HL-60/S4 treated with phorbol 12-myristate 13-acetate at 8.2 ng/mL for 4 days and 3 days (cell line): ENCODE measurements around the gene BHLHA15.
"Not testable (repeated sequence)": the region's sequence is repeated elsewhere in the genome, so short reads cannot be mapped to it uniquely, and the experiment has no call there.

Experiments used
- in situ Hi-C: fragments of 300-500 bp; cut with MboI; formaldehyde crosslinking; loops from 2 replicates; pipeline ENCODE4 v1.15.0; 2022; ENCODE audit warnings: low sequenced_read_pairs

BHLHA15 gene

DNA sequence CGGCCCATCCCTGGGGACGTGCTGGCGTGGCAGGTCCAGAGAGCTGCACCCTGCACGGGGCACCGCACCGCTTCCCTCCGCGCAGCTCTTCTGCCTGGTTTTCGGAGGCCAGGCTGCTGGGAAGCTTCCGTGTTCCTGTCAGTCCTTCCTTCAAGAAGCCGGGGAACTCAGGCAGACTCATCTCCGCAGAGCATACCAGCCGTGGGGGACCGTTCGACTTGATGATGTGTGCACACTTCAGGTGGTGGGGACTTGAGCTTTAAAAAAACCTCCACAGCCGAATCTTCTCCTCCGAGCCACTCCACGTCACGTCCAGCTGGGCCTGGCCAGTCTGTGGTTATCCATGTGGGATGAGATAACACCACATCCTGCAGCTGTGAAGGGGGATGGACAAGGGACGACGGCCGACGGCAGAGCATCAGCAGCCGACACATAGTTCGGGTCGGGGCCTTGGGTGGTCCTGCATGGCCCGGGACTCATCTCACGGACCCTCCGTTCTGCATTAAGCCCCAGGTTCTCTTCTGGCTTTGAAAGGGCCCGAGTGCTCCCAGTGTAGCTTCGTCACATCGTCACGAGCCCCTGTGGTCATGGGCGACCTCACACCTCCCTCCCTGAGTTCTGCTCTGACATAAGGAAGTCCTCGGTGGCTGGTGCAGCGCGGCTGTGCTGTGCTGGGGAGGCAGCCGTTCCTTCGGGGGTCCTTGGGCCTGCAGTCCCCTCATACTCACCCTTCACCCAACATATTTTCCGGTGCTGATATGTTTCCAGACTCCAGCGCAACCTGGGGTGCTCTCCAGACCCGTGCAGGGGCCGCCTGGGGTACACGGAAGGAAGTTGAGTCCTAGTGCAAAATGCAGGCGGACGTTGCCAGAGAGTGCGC, 4.5 kb upstream of the BHLHA15 start:
- in situ Hi-C loops: no loop called here

DNA sequence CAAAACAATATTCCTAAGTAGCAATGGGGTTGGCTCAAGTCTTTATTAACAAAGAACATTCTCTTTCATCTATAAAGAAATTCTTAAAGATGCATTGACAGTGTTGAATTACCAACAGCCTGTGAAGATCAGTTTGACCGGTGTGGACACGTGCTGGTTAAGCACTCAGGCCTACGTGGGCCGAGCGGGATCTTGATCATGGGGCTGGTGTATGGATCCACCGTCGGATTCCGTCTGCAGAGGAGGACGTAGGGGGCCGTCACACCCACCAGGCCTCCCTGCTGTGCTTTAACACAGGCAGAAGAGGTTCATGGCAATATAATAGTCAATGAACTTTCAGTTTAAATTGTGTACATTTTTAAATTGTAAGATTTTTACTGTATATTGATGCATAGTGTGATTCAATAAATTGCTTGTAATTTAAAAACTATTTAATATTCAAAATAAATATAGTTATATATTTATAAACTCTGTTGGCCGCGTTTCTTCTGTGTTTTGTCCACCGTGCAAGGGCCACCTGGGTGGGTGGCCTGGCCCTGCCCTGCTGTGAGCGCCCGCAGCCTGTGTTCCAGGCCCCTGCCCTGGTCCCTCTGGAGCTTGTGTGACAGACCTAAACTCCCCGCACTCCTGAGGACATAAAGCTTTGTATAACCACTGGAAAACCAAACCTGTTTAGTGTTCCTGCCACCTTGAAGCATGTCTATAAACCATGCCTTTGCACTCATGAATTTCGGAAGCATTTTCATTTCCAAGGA, 1.9 kb upstream of the BHLHA15 start:
- in situ Hi-C loops: no loop called here

DNA sequence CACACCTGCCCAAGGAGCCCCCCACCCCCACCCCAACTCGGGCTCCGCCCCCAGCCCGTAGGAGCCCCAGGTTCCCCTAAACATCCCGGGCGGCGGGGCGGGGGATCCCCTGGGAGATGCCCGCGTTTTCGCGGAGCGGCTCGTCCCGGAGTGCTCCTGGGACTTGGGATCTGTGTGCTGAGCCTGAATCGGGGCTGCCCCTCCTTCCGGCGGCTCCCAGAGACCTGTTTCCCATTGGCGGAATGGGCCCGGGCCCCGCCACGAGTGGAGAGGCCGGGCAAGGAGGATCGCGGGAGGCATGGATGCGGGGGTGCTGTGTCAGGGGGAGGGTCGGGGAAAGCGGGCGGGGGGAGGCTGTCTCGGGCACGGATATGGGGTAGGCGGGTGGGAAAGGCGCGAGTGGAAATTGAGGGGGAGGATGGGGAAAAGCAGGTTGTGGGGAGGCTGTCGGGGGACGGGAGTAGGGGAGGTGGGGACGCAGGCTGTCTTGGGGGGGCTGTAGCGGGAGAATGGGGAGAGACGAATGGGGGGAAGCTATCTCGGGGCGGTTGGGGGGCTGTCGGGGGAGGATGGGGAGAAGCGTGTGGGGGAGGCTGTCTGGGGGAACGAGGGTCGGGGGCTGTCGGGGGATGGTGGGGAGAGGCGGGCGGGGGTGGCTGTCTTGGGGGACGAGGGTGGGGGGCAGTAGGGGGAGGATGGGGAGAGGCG, 572 bp upstream of the BHLHA15 start:
- in situ Hi-C loops: no loop called here

DNA sequence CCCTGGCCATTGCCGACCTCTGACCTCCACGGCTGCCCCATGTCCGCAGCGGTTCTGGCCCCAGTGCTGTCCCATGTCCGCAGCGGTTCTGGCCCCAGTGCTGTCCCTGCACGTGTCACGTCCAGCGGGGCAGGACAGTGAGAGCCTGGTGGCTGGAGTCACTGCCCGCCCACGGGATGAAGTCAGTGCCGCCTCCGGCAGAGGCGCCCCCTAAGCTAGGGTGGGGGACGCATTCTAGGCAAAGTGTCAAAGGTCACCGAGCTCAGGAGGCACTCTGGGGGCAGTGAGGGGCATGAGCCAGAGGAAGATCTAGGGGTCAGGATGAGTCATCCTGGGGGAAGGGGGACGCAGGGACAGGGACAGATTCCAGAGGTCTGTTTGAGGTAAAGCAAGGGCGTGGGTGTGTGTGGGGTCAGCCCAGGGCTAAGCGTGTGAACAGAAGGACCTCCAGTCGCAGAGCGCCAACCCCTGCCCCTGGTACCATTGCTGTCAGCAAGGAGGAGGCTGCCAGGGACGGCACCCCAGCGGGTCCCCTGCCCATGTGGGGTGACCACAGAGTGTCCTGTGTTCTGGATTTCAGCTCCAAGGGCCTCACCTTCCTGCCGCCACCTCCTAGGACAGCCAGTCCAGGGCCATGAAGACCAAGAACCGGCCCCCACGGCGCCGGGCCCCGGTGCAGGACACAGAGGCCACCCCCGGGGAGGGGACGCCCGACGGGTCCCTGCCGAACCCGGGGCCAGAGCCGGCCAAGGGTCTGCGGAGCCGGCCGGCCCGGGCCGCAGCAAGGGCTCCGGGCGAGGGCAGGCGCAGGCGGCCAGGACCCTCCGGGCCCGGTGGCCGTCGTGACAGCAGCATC, 665 bp downstream of the BHLHA15 start:
- in situ Hi-C loops: no loop called here

DNA sequence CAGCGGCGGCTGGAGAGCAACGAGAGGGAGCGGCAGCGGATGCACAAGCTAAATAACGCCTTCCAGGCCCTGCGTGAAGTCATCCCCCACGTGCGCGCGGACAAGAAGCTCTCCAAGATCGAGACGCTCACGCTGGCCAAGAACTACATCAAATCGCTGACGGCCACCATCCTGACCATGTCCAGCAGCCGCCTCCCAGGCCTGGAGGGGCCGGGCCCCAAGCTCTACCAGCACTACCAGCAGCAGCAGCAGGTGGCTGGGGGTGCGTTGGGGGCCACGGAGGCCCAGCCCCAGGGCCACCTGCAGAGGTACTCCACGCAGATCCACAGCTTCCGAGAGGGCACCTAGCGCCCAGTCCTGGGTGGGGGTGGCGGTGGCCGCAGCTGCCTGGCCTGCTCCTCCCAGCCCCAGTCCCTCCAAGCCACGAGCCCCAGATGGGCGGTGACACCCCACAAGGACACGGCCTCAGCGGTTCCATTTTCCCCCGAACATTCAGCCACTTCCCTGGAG, 1.3 kb downstream of the BHLHA15 start:
- in situ Hi-C loops: no loop called here

DNA sequence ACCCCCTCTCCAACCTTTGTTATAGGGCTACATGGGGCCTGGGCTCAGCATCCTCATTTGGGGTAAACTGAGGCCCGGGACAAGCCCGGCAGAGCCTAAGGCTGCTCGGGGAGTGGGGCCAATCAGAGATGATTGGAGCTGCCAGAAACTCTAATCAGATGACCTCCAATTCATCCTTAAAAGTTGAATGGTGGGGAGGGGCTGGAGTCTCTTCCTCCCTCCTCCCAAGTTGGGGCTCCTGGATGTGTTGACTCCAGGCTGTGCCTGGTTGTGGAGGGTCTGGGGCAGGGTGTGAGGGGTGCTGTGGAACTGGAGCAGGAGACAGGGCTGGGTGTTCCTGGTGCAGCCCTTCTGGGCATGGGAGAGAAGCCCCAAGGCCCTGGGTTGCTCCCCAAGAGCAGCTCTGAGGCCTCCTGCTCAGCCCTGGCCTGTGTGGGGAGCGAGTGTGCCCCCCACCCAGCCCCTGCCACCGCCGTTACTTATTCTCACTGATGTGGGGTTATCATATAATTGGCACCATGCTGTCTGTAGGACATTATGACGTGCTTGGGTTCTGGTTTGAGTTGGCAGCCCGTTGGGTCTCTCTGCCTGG, 2.2 kb downstream of the BHLHA15 start:
- in situ Hi-C loops: no loop called here

DNA sequence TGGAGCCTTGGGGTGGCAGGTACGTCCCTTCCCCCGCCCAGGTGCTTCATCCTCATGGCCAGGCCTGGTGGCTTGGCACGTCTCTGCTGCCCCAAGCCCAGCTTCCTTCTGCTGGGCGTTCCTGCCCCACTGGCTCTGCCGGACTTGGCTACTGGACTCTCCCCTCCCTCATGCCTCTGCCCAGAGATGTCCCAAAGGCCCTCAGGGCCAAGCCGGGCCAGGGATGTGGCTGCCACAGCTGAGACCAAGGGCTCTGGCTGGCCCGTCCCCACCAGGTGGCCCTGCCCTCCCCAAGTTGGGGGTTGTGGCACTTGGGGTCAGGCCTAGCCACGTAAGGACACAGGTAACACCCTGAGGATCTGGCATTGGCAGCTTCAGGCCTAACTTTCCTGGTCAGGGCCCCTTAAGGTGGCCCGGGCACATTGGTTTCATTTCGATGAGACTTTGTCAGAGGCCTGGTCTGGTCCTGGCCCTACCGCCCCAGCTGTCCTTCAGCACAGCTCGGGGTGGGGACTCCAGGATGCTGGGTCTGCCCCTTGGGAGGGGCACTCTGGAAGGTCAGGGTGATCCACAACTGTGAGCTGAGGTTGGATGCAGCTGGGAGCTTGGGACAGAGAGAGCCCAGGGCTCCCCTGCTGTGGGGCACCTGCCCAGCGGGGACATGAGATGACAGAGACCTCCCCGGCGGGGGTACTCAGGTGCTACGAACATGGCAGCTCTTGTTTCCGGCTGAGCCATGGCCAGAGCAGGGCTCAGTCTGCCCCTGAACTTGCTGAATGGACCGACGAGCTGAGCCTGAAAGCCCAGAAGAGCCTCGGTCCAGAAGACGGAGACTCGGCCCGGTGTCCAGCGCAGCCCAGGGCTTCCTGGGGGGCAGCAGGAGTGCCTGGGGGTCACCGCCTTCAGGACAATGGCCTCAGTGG, 2.9 kb downstream of the BHLHA15 start:
- in situ Hi-C loops: no loop called here

DNA sequence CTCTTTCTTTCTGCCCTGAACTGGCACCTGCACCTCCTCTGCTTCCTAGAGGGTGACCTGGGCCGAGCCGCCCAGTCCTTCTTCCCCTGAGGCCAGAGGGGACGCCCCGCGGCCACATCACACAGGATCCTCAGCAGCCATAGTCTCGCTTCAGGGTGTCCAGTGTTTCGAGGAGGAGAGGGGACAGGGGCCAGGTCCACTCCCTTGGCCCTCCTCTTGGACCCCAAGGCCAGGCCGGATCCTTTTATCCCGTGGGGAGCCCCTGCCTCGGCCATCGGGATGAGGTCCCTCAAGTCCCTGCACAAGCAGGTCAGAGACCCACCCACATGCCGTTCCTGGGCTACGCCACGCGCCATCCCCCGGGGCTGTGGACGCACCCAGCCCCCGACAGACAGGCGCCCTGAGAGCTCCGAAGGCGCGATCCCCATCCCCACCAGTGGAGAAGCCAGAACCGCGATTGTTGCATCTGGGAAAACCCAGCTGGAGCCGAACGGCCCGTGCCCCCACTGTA, 3.6 kb downstream of the BHLHA15 start:
- in situ Hi-C loops: no loop called here

DNA sequence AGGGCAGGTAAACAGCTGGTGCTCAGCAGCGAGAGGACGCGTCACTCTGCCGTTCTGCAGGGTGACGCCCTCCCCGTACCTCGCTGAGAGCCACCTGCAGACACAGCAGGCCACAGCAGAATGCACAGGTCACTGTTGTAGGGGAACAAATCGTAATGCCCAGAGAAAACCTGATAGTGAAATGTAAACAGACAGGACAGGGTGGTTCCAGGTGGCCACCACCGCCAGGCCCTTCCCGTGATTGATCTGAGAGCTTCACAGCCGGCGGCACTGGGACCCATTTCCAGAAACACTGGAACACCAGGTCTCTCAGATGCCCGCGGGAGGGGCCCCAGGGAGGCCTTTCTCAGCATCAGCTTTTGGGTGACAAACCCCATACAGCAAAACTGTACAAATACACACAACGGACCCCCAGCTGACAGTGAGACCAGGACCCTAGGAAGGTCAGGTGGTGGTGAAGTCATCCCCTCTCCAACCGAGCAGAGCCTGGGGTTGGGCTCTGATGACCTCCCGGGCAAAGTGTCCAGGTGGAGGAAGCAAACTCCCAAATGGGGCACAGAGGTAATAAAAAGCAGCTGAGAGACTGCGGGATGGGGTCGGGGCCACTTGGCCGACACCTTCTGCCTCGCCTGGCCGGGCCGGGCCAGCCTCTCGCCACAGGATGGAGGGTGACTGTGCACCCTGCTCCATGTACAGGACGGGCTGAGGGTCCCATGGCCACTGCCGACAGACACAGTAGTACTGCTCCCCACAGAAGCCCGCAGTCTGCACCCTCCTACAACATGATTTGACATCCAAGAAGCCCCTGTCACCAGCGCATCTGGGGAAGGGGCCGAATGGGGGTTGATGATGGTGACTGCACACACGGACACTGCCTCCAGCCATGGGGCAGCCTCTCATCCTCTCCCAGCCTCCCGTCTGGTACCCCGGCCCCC, 4.6 kb downstream of the BHLHA15 start:
- in situ Hi-C loops: no loop called here

DNA sequence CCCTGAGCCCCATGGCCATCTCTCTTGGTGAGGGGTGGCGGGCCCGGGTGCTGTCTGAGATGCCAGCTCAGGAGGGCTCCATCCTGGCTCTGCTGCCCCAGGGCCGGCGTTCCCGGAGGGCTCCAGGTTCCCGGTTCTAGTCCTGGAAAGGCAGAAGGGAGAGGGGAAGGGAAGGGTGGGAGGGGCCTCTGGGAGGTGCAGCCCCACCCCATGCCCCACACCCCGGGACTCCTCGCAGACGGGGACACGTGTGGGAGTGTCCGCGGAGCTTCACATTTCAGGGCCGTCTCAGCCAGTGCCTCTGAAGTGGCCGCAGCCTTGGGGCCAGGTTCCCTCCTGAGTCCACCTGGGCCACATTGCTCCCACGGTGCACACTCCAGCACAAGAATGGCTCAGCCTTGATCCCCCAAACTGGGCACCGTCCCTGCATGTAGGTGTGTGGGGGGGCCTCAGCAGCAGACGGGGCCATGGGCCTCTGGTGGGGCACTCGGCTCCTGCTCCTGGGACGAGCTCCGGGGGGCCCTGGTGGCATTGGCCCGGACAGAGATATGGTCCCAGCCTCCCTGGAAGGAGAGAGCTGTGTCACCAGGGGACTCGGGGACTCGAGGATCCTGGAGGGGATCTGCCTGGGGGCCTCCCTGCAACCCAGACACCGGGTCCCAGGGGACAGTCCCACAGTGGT, 5.8 kb downstream of the BHLHA15 start:
- in situ Hi-C loops: no loop called here

DNA sequence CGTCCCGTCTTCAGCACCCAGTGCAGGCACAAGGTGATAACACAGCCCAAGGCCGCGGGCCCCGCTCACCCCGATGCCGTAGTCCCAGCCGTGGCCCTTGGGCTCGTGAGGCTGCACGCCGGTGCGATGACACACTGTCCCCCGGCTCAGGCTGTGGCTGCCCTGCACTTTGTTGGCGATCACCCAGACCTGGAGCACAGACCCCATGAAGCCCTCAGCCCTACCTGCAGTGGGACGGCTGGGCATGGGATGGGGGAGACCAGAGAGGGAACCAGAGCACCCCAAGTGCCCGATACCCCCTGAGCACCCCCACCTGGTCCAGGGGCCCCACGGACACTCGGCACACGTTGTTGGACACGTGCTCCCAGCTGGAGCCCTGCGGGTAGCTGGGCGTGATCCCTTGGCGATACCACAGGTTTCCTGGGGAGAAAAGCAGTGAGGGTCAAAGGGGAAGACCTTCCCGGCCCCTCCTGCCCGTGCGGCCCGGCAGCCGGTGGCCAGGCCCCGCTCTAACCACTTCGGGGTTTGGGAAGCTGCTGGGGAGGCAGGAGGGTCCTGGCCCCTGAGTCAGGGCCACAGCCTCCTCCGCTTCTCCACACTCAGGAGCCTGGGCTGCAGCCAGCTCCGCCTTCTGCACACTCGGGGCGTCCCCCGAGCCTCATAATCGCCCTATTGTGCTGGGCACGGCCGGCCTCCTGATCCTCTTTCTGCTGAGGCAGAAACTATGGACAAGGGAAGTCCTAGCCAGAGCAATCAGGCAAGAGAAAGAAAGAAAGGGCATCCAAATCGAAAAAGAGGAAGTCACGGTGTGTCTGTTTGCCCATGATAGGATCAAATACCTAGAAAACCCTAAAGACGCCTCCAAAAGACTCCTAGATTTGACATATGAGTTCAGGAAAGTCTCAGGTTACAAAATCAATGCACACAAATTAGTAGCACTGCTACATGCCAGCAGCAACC, 6.7 kb downstream of the BHLHA15 start:
- in situ Hi-C loops: no loop called here

DNA sequence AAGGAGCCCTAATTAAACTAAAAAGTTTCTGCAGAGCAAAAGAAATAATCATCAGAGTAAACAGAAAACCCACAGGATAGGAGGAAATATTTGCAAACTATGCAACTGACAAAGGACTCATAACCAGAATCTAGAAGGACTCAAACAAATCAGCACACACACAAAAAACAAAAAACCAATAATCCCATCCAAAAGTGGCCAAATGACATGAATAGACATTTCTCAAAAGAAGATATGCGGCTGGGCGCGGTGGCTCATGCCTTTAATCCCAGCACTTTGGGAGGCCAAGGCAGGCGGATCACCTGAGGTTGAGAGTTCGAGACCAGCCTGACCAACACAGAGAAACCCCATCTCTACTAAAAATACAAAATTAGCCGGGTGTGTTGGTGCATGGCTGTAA, 8.1 kb downstream of the BHLHA15 start:
- in situ Hi-C loops: not testable (repeated sequence)

DNA sequence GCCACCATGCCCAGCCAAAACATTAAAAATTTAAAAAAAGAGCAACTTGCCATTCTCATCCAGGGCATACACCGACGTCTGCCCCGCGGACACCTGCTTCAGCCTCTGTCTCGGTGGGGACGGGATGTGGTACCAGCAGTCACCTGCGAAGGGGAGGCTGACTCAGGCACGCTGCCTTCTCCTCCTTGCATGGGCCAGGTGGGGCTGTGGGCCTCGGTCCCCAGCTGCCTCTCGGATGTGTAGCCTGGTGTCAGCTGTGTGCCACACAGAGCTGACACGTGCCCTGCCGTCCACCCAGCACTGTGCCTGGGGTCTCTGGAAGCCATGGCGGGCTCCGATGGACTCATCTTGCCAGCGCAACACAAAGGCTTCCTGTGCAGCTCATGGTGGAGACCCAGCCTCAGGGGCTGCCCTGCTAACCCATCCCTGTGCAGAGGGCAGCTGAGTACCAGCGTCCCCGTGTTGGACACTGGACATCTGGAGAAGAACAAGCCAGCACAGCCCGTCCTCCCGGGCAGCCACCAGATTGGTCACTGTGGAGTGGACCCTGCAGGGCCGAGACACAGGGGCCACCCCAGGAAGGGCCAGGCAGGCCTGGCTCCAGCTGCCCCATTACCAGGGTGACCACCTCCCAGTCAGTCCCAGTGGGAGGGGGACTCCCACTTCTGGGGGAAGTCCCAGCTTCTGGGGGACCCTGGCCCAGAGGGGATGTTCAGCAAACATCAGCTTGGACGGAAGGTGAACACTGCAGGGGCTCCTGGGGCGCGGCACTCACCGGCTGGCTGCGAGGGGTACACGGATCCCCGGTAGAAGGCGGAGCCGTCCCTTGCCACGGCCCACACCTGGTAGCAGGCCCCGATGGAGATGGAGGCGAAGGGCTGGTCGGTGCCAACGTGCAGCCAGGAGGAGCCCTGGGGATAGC, 10.6 kb downstream of the BHLHA15 start:
- in situ Hi-C loops: no loop called here

DNA sequence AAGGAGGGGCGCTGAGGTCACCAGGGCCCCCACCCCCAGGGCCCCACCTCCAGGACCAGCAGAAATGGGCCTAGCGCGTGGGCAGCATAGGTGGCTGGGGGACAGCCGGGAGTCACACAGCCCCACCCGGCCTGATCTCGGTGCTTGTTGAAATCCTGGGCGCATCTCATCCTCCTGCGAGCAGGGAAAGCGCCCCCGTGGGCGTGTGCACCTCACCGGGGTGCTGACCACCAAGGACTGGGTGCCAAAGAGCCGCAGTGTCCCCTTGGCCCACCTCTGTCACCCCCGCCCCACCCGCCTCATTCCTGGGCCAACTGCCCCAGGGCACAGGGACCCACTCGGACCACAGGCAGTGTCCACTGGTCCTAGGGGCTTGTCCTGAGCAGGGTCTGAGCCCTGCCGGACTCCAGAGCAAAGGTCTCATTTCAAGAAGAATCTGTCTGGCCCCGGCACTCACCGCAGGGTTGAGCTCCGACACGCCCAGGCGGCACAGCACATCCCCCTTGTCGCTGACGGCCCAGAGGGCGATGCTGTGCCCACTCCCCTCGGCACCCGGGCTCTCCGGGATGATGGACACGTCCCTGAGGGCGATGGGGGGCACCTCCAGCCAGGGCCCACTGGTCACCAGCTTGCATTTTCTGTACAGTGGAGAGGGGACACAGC, 11.4 kb downstream of the BHLHA15 start:
- in situ Hi-C loops: no loop called here
